ENCODE data around the gene NDUFB10. TPM values are rescaled to one million over a fixed set of nuclear protein-coding genes. Genes with fewer than 3 reads are reported as not detected.

Gene NDUFB10
- polyA plus RNA-seq, 1 donor from 2014 or later = 217 TPM

- H3K4me2 ChIP-seq (ENCODE audit: low read length) = no peak overlapping the region
- no peak overlapping the region for H3K9ac ChIP-seq (ENCODE audit: low read length)
- H4K20me1 ChIP-seq (ENCODE audit: insufficient read depth) = no peaks in the 10 kb centered on the region
- no peak overlapping the region for H3K4me3 ChIP-seq (ENCODE audit: low read length)
- no peak overlapping the region for H3K27ac ChIP-seq (ENCODE audit: low read length)
- no peaks in the 10 kb centered on the region for H3K9me2 ChIP-seq (ENCODE audit: insufficient read depth, low read length)
- no peaks in the 10 kb centered on the region for H3K27me3 ChIP-seq (ENCODE audit: insufficient read depth, low read depth, low read length)
- no peak overlapping the region for H2AFZ ChIP-seq (ENCODE audit: low read depth, low read length)
- H3K79me2 ChIP-seq (replicated peaks; ENCODE audit: insufficient read depth, low read length) = no peaks in the 10 kb centered on the region
- TF ChIP-seq REST (IDR thresholded peaks at IDR 0.05; ENCODE audit: borderline replicate concordance) (no peak), POLR2AphosphoS5 (IDR thresholded peaks at IDR 0.05) (no peak), TAF1 (IDR thresholded peaks at IDR 0.05; ENCODE audit: low read depth) (no peak)
- H3K36me3 ChIP-seq (ENCODE audit: insufficient read depth, low read length) = no peaks in the 10 kb centered on the region
- H3K9me3 ChIP-seq (ENCODE audit: low read length) = no peaks in the 10 kb centered on the region
- H3F3A ChIP-seq (ENCODE audit: insufficient read depth, low read length, poor library complexity, severe bottlenecking) = no peaks in the 10 kb centered on the region
These were observed 9.8 kb upstream of the NDUFB10 start for GRCh38 chr16:1949507-1949906.

- Histone ChIP-seq H3F3A (ENCODE audit: insufficient read depth, low read length, poor library complexity, severe bottlenecking) (no peaks in the 10 kb centered on the region), H4K20me1 (ENCODE audit: insufficient read depth) (no peaks in the 10 kb centered on the region), H3K9me2 (ENCODE audit: insufficient read depth, low read length) (no peaks in the 10 kb centered on the region), H3K4me2 (ENCODE audit: low read length) (no peak overlapping the region), H3K4me3 (ENCODE audit: low read length) (no peak overlapping the region), H3K79me2 (replicated peaks; ENCODE audit: insufficient read depth, low read length) (no peaks in the 10 kb centered on the region), H3K27me3 (ENCODE audit: insufficient read depth, low read depth, low read length) (no peaks in the 10 kb centered on the region), H2AFZ (ENCODE audit: low read depth, low read length) (no peak overlapping the region), H3K9ac (ENCODE audit: low read length) (no peak overlapping the region), H3K9me3 (ENCODE audit: low read length) (no peaks in the 10 kb centered on the region), H3K27ac (ENCODE audit: low read length) (no peak overlapping the region), H3K36me3 (ENCODE audit: insufficient read depth, low read length) (no peaks in the 10 kb centered on the region)
- TF ChIP-seq REST (IDR thresholded peaks at IDR 0.05; ENCODE audit: borderline replicate concordance) = no peak
- TF ChIP-seq CTCF (IDR thresholded peaks at IDR 0.05; ENCODE audit: poor library complexity, severe bottlenecking) = no peak
- no peak for TF ChIP-seq RAD21 (conservative IDR thresholded peaks at IDR 0.05)
- no peak for TF ChIP-seq EP300 (conservative IDR thresholded peaks at IDR 0.05; ENCODE audit: poor library complexity, severe bottlenecking)
- no peak for TF ChIP-seq TAF1 (IDR thresholded peaks at IDR 0.05; ENCODE audit: low read depth)
- TF ChIP-seq EZH2 (IDR thresholded peaks at IDR 0.05; ENCODE audit: borderline replicate concordance, insufficient read depth, low read length, poor library complexity, severe bottlenecking) = no peak
- TF ChIP-seq SMC3 (conservative IDR thresholded peaks at IDR 0.05; ENCODE audit: poor library complexity) = no peak
- TF ChIP-seq MXI1 (conservative IDR thresholded peaks at IDR 0.05; ENCODE audit: poor library complexity, severe bottlenecking) = no peak
- TF ChIP-seq POLR2AphosphoS5 (IDR thresholded peaks at IDR 0.05) = no peak
These were observed 9.3 kb upstream of the NDUFB10 start for GRCh38 chr16:1950047-1950446.
